Body of pancreas (tissue), 4 donors: ENCODE measurements around the gene CASP8AP2.

Experiments
- POLR2A ChIP-seq, 3 donors: fragments of 450-650 bp; IDR thresholded peaks; one replicate each; pipeline ENCODE4 v1.6.1; 2016; ENCODE audit warnings: antibody characterized with exemption in 3 of 3, mild to moderate bottlenecking in 2 of 3
- TF ChIP-seq, protein P1 (sequence below), 7 experiments: fragments of 450-650 bp in 4 of 7; fragments of 200-600 bp in 3 of 7; sonication (generic) in 3 of 7; IDR thresholded peaks; one replicate each; pipeline ENCODE4 v1.5.1; 2016 to 2019; ENCODE audit warnings: antibody characterized with exemption in 7 of 7

DNA sequence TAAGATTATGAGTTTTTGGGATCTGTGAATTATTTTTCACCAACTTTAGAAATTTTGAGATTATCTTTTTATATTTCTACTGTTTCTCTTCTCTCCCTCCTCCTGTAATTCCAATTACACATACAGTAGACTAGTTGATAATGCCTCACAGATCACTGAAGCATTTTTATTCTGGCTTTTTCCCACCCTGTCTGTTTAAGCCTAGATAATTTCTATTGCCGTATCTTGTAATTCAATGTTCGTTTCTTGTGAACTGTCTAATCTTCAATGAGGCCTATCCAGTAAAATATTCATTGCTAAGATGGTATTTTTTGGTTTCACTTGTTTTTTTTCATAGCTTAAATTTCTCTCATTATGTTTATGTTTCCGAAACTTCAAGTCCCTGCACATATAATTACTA is 22.1 kb upstream of the CASP8AP2 start:
- TF ChIP-seq, protein P1, sequence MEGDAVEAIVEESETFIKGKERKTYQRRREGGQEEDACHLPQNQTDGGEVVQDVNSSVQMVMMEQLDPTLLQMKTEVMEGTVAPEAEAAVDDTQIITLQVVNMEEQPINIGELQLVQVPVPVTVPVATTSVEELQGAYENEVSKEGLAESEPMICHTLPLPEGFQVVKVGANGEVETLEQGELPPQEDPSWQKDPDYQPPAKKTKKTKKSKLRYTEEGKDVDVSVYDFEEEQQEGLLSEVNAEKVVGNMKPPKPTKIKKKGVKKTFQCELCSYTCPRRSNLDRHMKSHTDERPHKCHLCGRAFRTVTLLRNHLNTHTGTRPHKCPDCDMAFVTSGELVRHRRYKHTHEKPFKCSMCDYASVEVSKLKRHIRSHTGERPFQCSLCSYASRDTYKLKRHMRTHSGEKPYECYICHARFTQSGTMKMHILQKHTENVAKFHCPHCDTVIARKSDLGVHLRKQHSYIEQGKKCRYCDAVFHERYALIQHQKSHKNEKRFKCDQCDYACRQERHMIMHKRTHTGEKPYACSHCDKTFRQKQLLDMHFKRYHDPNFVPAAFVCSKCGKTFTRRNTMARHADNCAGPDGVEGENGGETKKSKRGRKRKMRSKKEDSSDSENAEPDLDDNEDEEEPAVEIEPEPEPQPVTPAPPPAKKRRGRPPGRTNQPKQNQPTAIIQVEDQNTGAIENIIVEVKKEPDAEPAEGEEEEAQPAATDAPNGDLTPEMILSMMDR (IDR thresholded peaks at IDR 0.05), result no peak
- TF ChIP-seq POLR2A (IDR thresholded peaks at IDR 0.05), result no peak
